ENCODE measurements around the gene P2RX5.

GRCh38 chr17:3645310-3645709, 50.6 kb downstream of the P2RX5 start:
- TF ChIP-seq YY1 (IDR thresholded peaks at IDR 0.05; ENCODE audit: insufficient read depth, insufficient read length) (no peak), ZNF274 (IDR thresholded peaks at IDR 0.05; ENCODE audit: low read depth, low read length) (no peak), SUZ12 (IDR thresholded peaks at IDR 0.05; ENCODE audit: extremely low read depth, insufficient read depth, insufficient read length) (no peak)
